ENCODE results near the gene ZNF850.

- TF ChIP-seq POLR2A (IDR thresholded peaks at IDR 0.05; ENCODE audit: extremely low read depth, insufficient read length), result no peak
- TF ChIP-seq, protein P1, sequence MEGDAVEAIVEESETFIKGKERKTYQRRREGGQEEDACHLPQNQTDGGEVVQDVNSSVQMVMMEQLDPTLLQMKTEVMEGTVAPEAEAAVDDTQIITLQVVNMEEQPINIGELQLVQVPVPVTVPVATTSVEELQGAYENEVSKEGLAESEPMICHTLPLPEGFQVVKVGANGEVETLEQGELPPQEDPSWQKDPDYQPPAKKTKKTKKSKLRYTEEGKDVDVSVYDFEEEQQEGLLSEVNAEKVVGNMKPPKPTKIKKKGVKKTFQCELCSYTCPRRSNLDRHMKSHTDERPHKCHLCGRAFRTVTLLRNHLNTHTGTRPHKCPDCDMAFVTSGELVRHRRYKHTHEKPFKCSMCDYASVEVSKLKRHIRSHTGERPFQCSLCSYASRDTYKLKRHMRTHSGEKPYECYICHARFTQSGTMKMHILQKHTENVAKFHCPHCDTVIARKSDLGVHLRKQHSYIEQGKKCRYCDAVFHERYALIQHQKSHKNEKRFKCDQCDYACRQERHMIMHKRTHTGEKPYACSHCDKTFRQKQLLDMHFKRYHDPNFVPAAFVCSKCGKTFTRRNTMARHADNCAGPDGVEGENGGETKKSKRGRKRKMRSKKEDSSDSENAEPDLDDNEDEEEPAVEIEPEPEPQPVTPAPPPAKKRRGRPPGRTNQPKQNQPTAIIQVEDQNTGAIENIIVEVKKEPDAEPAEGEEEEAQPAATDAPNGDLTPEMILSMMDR (IDR thresholded peaks at IDR 0.05; ENCODE audit: low read depth, low read length), result no peak
- TF ChIP-seq MYC (IDR thresholded peaks at IDR 0.05; ENCODE audit: low read depth, low read length), result no peak
- TF ChIP-seq, protein P2, sequence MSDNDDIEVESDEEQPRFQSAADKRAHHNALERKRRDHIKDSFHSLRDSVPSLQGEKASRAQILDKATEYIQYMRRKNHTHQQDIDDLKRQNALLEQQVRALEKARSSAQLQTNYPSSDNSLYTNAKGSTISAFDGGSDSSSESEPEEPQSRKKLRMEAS (IDR thresholded peaks at IDR 0.05; ENCODE audit: low read depth, low read length), result no peak
Measured at GRCh38 chr19:36745870-36746269, 26.7 kb downstream of the ZNF850 start.
